K562 (cell line): Measurements from ENCODE around the gene THSD8. TPM values are rescaled to one million over a fixed set of nuclear protein-coding genes. Genes with fewer than 3 reads are reported as not detected.
A peak's percentile ranks its signal among the peaks of the same experiment; 100 is the strongest.

ENCODE experiments used
- ADNP ChIP-seq: fragments of 200-800 bp; sonication (Bioruptor generic); IDR thresholded peaks from 2 replicates; pipeline ENCODE4 v1.6.1; 2016; ENCODE audit warnings: missing genetic modification characterization, missing compliant biosample characterization
- ARHGAP35 ChIP-seq: fragments of 450-650 bp; IDR thresholded peaks from 2 replicates; pipeline ENCODE4 v1.6.1; 2018; ENCODE audit not compliant: partially characterized antibody
- ARNT ChIP-seq, 2 experiments: fragments of 450-650 bp; IDR thresholded peaks; 2 replicates each; pipeline ENCODE4 v1.6.1; 2016; ENCODE audit warnings: mild to moderate bottlenecking in 1 of 2
- BRF2 ChIP-seq: IDR thresholded peaks from 3 replicates; pipeline ENCODE4 v1.6.1; 2011; ENCODE audit warnings: borderline replicate concordance, mild to moderate bottlenecking; ENCODE audit not compliant: insufficient read length, insufficient read depth
- E2F3 ChIP-seq: fragments of 250-450 bp; sonication (Bioruptor Pico); IDR thresholded peaks from 2 replicates; pipeline ENCODE4 v1.4.0; 2020; ENCODE audit warnings: mild to moderate bottlenecking
- ETS2 ChIP-seq: IDR thresholded peaks from 2 replicates; pipeline ENCODE4 v1.6.1; 2016; ENCODE audit warnings: borderline replicate concordance, missing genetic modification characterization, mild to moderate bottlenecking, moderate library complexity, missing compliant biosample characterization; ENCODE audit not compliant: poor library complexity, severe bottlenecking
- ETV1 ChIP-seq: fragments of 450-650 bp; conservative IDR thresholded peaks from 2 replicates; pipeline ENCODE4 v1.6.1; 2016; ENCODE audit warnings: missing genetic modification characterization, control low read depth, low read depth, missing compliant biosample characterization
- HIVEP1 ChIP-seq: fragments of 250-450 bp; sonication (Bioruptor Pico); IDR thresholded peaks from 2 replicates; pipeline ENCODE4 v1.4.0; 2020; ENCODE audit warnings: mild to moderate bottlenecking
- HMGXB4 ChIP-seq: sonication (generic); formaldehyde crosslinking; IDR thresholded peaks from 2 replicates; pipeline ENCODE4 v1.8.1; 2023; ENCODE audit warnings: mild to moderate bottlenecking, missing genetic modification reagents
- HOMEZ ChIP-seq: fragments of 250-450 bp; sonication (Bioruptor Pico); IDR thresholded peaks from 2 replicates; pipeline ENCODE4 v1.4.0; 2020; ENCODE audit warnings: mild to moderate bottlenecking, moderate library complexity
- HOXB6 ChIP-seq: fragments of 250-450 bp; sonication (Bioruptor Pico); IDR thresholded peaks from 2 replicates; pipeline ENCODE4 v1.5.1; 2022; ENCODE audit warnings: mild to moderate bottlenecking, borderline replicate concordance
- KAT8 ChIP-seq: fragments of 450-650 bp; IDR thresholded peaks from 2 replicates; pipeline ENCODE4 v1.6.1; 2016; ENCODE audit warnings: low read depth, mild to moderate bottlenecking
- KLF10 ChIP-seq: fragments of 250-450 bp; sonication (Bioruptor Pico); IDR thresholded peaks from 2 replicates; pipeline ENCODE4 v1.6.1; 2021; ENCODE audit warnings: matching md5 sums
- MCM3 ChIP-seq: fragments of 450-650 bp; IDR thresholded peaks from 2 replicates; pipeline ENCODE4 v1.6.1; 2016
- POLR2G ChIP-seq: fragments of 200-400 bp; formaldehyde crosslinking; IDR thresholded peaks from 2 replicates; pipeline ENCODE4 v1.6.1; 2017; ENCODE audit warnings: low read depth, mild to moderate bottlenecking, antibody characterized with exemption, low read length, moderate library complexity
- SIRT6 ChIP-seq: IDR thresholded peaks from one replicate; pipeline ENCODE4 v1.6.1; 2012; ENCODE audit warnings: low read depth, mild to moderate bottlenecking, control low read depth, inconsistent platforms, low read length, moderate library complexity
- SMAD2 ChIP-seq: fragments of 150-350 bp; IDR thresholded peaks from 2 replicates; pipeline ENCODE4 v1.6.1; 2014; ENCODE audit warnings: low read depth, mild to moderate bottlenecking, low read length
- TCF7L2 ChIP-seq: fragments of 150-350 bp; IDR thresholded peaks from 2 replicates; pipeline ENCODE4 v1.6.1; 2016; ENCODE audit warnings: low read depth, mild to moderate bottlenecking, low read length, moderate library complexity
- TRIM28 ChIP-seq: fragments of 450-650 bp; IDR thresholded peaks from 2 replicates; pipeline ENCODE4 v1.6.1; 2017
- ZNF316 ChIP-seq: fragments of 450-650 bp; IDR thresholded peaks from 2 replicates; pipeline ENCODE4 v1.6.1; 2016
- ZNF449 ChIP-seq: fragments of 250-450 bp; sonication (Bioruptor Pico); IDR thresholded peaks from 2 replicates; pipeline ENCODE4 v1.8.0; 2022; ENCODE audit warnings: moderate library complexity, mild to moderate bottlenecking, inconsistent platforms
- ZNF561 ChIP-seq: fragments of 450-650 bp; formaldehyde crosslinking; conservative IDR thresholded peaks from 2 replicates; pipeline ENCODE4 v1.4.0; 2020; ENCODE audit warnings: mild to moderate bottlenecking, moderate library complexity
- polyA plus RNA-seq, 8 experiments: library from polyadenylated mRNA; depleted of rRNA in 4 of 8; stranded (reverse) in 5 of 8; unstranded in 3 of 8; fragments of >200 nt; fragmentation: Nextera tagmentation in 2 of 8; fragmentation: Illumina TruSeq in 1 of 8; extraction: Ambion mirVana in 2 of 8; extraction: Trizol in 1 of 8; gene quantifications; 2 replicates each; pipeline versions ENCODE4 v1.2.1 to v1.2.3, GENCODE V29; 2011 to 2014; ENCODE audit warnings: inconsistent platforms in 1 of 8, missing spikeins in 1 of 8
- total RNA-seq, 7 experiments: library from RNA; depleted of rRNA in 6 of 7; stranded (reverse); fragments of >200 nt in 6 of 7; fragmentation: Illumina TruSeq in 2 of 7; extraction: Trizol in 2 of 7; gene quantifications; 2 replicates each; pipeline versions ENCODE4 v1.2.1 to v1.2.3, GENCODE V29; 2011 to 2021; ENCODE audit warnings: low replicate concordance in 1 of 7
- TF ChIP-seq, protein P1 (sequence below), 2 experiments: IDR thresholded peaks; 2 replicates each; pipeline ENCODE4 v1.6.1; 2011; ENCODE audit warnings: borderline replicate concordance in 1 of 2, control low read depth in 1 of 2, low read depth in 1 of 2, low read length in 1 of 2, mild to moderate bottlenecking in 1 of 2, mixed read lengths in 1 of 2, moderate library complexity in 1 of 2; ENCODE audit not compliant: insufficient read depth in 1 of 2, insufficient read length in 1 of 2, poor library complexity in 1 of 2, severe bottlenecking in 1 of 2; ENCODE audit errors: extremely low read depth in 1 of 2

The THSD8 gene
- total and polyA plus RNA-seq, 9 of the 15 experiments (the other 6 are each of a cell fraction or from before 2014, with no cell fraction given) = 8.4 to 42.4 (median 19.9) TPM; not detected in 2

- TF ChIP-seq ARHGAP35 (no peak), TCF7L2 (no peak), SMAD2 (no peak), ZNF316 (no peak), ADNP (no peak), SIRT6 (no peak), TRIM28 (no peak), HIVEP1 (CRISPR knock-in tag) (no peak), BRF2 (no peak), ETV1 (tag) (0 out of 2 replicates have a peak, but pooled peaks have one; percentile 49), ZNF449 (CRISPR knock-in tag) (no peak), ZNF561 (no peak), HOXB6 (CRISPR knock-in tag) (no peak), E2F3 (CRISPR knock-in tag) (0 out of 2 replicates have a peak, but pooled peaks have one; percentile 60), HOMEZ (no peak), MCM3 (no peak), KLF10 (CRISPR knock-in tag) (no peak), KAT8 (no peak), ARNT (IDR thresholded peaks at IDR 0.05) (0 out of 4 replicates have a peak, but pooled peaks of 1 of the 2 experiments have one; percentile 24), POLR2G (peak; percentile 73), ETS2 (no peak), HMGXB4 (CRISPR knock-in tag) (no peak)
- TF ChIP-seq, protein P1, sequence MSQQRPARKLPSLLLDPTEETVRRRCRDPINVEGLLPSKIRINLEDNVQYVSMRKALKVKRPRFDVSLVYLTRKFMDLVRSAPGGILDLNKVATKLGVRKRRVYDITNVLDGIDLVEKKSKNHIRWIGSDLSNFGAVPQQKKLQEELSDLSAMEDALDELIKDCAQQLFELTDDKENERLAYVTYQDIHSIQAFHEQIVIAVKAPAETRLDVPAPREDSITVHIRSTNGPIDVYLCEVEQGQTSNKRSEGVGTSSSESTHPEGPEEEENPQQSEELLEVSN (IDR thresholded peaks at IDR 0.05; ENCODE audit: borderline replicate concordance in 1 of 2, extremely low read depth in 1 of 2, insufficient read depth in 1 of 2, insufficient read length in 1 of 2, low read depth in 1 of 2, low read length in 1 of 2, poor library complexity in 1 of 2, severe bottlenecking in 1 of 2) = peak; percentile 23 to 70
These were observed 13.2 kb upstream of the THSD8 start (continued) for GRCh38 chr19:12788682-12789097.
